GM23338 (cell line): ENCODE measurements around the gene PIP5K1C. TPM values are rescaled to one million over a fixed set of nuclear protein-coding genes. Genes with fewer than 3 reads are reported as not detected.

Experiments used
- ATAC-seq: fragments of 200-7000 bp; cut with Tn5 transposase; 3 replicates; pipeline ENCODE4 v1.9.1; 2020
- DNase-seq: peaks from one replicate; pipeline ENCODE4 v3.0.0-alpha.2; 2015; ENCODE audit warnings: low spot score
- H2AFZ ChIP-seq: fragments of 200-600 bp; sonication (generic); 2 replicates; pipeline ENCODE4 v1.8.0; 2016; ENCODE audit warnings: antibody characterized with exemption, mild to moderate bottlenecking, moderate library complexity
- H3F3A ChIP-seq: fragments of 200-600 bp; sonication (generic); replicated peaks from 2 replicates; pipeline ENCODE4 v1.8.0; 2017; ENCODE audit warnings: antibody characterized with exemption, mixed run types, low read depth
- H3K27ac ChIP-seq: fragments of 200-600 bp; sonication (generic); 2 replicates; pipeline ENCODE4 v1.6.1; 2016; ENCODE audit warnings: low read depth
- H3K27me3 ChIP-seq: fragments of 200-600 bp; sonication (generic); 2 replicates; pipeline ENCODE4 v1.8.0; 2016; ENCODE audit warnings: mild to moderate bottlenecking, mixed run types, moderate library complexity; ENCODE audit not compliant: insufficient read depth
- H3K36me3 ChIP-seq: fragments of 200-600 bp; sonication (generic); 2 replicates; pipeline ENCODE4 v1.8.0; 2016; ENCODE audit warnings: mild to moderate bottlenecking; ENCODE audit not compliant: insufficient read depth
- H3K4me1 ChIP-seq: fragments of 200-600 bp; sonication (generic); 2 replicates; pipeline ENCODE4 v1.8.0; 2016; ENCODE audit warnings: mild to moderate bottlenecking, moderate library complexity; ENCODE audit not compliant: insufficient read depth
- H3K4me2 ChIP-seq: fragments of 200-600 bp; sonication (generic); 2 replicates; pipeline ENCODE4 v1.7.1; 2017; ENCODE audit warnings: mixed run types
- H3K4me3 ChIP-seq: fragments of 200-600 bp; sonication (generic); 2 replicates; pipeline ENCODE4 v1.6.1; 2016; ENCODE audit warnings: mixed run types
- H3K79me2 ChIP-seq: fragments of 200-600 bp; sonication (generic); replicated peaks from 2 replicates; pipeline ENCODE4 v1.8.0; 2017; ENCODE audit warnings: mild to moderate bottlenecking; ENCODE audit not compliant: insufficient read depth
- H3K9me2 ChIP-seq: fragments of 200-600 bp; sonication (generic); 2 replicates; pipeline ENCODE4 v1.8.0; 2017; ENCODE audit not compliant: insufficient read depth
- H4K20me1 ChIP-seq: fragments of 200-600 bp; sonication (generic); replicated peaks from 2 replicates; pipeline ENCODE4 v1.8.0; 2017; ENCODE audit warnings: mild to moderate bottlenecking; ENCODE audit not compliant: insufficient read depth
- H3K27ac Mint-ChIP-seq: 2 replicates; pipeline ENCODE4 v1.8.0; 2020; ENCODE audit warnings: inconsistent platforms, mild to moderate bottlenecking, moderate library complexity, mixed read lengths
- H3K27me3 Mint-ChIP-seq: 3 replicates; pipeline ENCODE4 v1.8.0; 2022; ENCODE audit warnings: low read depth, mild to moderate bottlenecking, moderate library complexity, mixed read lengths, inconsistent platforms; ENCODE audit not compliant: insufficient read depth, poor library complexity
- H3K36me3 Mint-ChIP-seq: 3 replicates; pipeline ENCODE4 v1.8.0; 2021; ENCODE audit warnings: low read depth, mild to moderate bottlenecking, inconsistent platforms, moderate library complexity, mixed read lengths
- H3K4me1 Mint-ChIP-seq: 3 replicates; pipeline ENCODE4 v1.8.0; 2020; ENCODE audit warnings: mild to moderate bottlenecking, inconsistent platforms, mixed read lengths
- H3K4me3 Mint-ChIP-seq: 3 replicates; pipeline ENCODE4 v1.8.0; 2021; ENCODE audit warnings: moderate library complexity, mild to moderate bottlenecking, inconsistent platforms, mixed read lengths
- H3K9me3 Mint-ChIP-seq: 3 replicates; pipeline ENCODE4 v1.8.0; 2020; ENCODE audit warnings: moderate library complexity, mild to moderate bottlenecking, inconsistent platforms, mixed read lengths
- CREB1 ChIP-seq: fragments of 250-450 bp; sonication (Bioruptor Pico); IDR thresholded peaks from 2 replicates; pipeline ENCODE4 v1.5.0; 2020; ENCODE audit warnings: low read depth, mild to moderate bottlenecking, moderate library complexity
- ETS1 ChIP-seq: IDR thresholded peaks from 2 replicates; pipeline ENCODE4 v1.6.1; 2016; ENCODE audit warnings: antibody characterized with exemption
- EZH2phosphoT487 ChIP-seq: fragments of 200-600 bp; sonication (generic); IDR thresholded peaks from one replicate; pipeline ENCODE4 v1.8.1; 2018; ENCODE audit warnings: antibody characterized with exemption; ENCODE audit not compliant: unreplicated experiment
- JUNB ChIP-seq: IDR thresholded peaks from one replicate; pipeline ENCODE4 v1.6.1; 2016; ENCODE audit warnings: antibody characterized with exemption; ENCODE audit not compliant: unreplicated experiment
- POLR2AphosphoS5 ChIP-seq: IDR thresholded peaks from 2 replicates; pipeline ENCODE4 v1.6.1; 2016; ENCODE audit warnings: antibody characterized with exemption, low read depth
- ZNF331 ChIP-seq: fragments of 250-450 bp; sonication (Bioruptor Pico); IDR thresholded peaks from 2 replicates; pipeline ENCODE4 v1.5.0; 2020; ENCODE audit warnings: low read depth, mild to moderate bottlenecking, moderate library complexity
- polyA plus RNA-seq: library from polyadenylated mRNA; unstranded; fragments of >200 nt; fragmentation: Nextera tagmentation; extraction: Ambion mirVana; gene quantifications from 2 replicates; pipeline ENCODE4 v1.2.1, GENCODE V29; 2016
- total RNA-seq: library from RNA; depleted of rRNA; stranded (reverse); fragments of >200 nt; shearing (Covaris generic); gene quantifications from 2 replicates; pipeline ENCODE4 v1.2.3, GENCODE V29; 2014
- TF ChIP-seq, protein P1 (sequence below): fragments of 250-450 bp; sonication (Bioruptor Pico); IDR thresholded peaks from 2 replicates; pipeline ENCODE4 v1.5.0; 2020; ENCODE audit warnings: mild to moderate bottlenecking, moderate library complexity

PIP5K1C gene
- total and polyA plus RNA-seq, 2 experiments from 2014 or later: 11.8 to 46.7 TPM

GRCh38 chr19:3684054-3684816 is 16.0 kb downstream of the PIP5K1C start (continued):
- TF ChIP-seq, protein P1, sequence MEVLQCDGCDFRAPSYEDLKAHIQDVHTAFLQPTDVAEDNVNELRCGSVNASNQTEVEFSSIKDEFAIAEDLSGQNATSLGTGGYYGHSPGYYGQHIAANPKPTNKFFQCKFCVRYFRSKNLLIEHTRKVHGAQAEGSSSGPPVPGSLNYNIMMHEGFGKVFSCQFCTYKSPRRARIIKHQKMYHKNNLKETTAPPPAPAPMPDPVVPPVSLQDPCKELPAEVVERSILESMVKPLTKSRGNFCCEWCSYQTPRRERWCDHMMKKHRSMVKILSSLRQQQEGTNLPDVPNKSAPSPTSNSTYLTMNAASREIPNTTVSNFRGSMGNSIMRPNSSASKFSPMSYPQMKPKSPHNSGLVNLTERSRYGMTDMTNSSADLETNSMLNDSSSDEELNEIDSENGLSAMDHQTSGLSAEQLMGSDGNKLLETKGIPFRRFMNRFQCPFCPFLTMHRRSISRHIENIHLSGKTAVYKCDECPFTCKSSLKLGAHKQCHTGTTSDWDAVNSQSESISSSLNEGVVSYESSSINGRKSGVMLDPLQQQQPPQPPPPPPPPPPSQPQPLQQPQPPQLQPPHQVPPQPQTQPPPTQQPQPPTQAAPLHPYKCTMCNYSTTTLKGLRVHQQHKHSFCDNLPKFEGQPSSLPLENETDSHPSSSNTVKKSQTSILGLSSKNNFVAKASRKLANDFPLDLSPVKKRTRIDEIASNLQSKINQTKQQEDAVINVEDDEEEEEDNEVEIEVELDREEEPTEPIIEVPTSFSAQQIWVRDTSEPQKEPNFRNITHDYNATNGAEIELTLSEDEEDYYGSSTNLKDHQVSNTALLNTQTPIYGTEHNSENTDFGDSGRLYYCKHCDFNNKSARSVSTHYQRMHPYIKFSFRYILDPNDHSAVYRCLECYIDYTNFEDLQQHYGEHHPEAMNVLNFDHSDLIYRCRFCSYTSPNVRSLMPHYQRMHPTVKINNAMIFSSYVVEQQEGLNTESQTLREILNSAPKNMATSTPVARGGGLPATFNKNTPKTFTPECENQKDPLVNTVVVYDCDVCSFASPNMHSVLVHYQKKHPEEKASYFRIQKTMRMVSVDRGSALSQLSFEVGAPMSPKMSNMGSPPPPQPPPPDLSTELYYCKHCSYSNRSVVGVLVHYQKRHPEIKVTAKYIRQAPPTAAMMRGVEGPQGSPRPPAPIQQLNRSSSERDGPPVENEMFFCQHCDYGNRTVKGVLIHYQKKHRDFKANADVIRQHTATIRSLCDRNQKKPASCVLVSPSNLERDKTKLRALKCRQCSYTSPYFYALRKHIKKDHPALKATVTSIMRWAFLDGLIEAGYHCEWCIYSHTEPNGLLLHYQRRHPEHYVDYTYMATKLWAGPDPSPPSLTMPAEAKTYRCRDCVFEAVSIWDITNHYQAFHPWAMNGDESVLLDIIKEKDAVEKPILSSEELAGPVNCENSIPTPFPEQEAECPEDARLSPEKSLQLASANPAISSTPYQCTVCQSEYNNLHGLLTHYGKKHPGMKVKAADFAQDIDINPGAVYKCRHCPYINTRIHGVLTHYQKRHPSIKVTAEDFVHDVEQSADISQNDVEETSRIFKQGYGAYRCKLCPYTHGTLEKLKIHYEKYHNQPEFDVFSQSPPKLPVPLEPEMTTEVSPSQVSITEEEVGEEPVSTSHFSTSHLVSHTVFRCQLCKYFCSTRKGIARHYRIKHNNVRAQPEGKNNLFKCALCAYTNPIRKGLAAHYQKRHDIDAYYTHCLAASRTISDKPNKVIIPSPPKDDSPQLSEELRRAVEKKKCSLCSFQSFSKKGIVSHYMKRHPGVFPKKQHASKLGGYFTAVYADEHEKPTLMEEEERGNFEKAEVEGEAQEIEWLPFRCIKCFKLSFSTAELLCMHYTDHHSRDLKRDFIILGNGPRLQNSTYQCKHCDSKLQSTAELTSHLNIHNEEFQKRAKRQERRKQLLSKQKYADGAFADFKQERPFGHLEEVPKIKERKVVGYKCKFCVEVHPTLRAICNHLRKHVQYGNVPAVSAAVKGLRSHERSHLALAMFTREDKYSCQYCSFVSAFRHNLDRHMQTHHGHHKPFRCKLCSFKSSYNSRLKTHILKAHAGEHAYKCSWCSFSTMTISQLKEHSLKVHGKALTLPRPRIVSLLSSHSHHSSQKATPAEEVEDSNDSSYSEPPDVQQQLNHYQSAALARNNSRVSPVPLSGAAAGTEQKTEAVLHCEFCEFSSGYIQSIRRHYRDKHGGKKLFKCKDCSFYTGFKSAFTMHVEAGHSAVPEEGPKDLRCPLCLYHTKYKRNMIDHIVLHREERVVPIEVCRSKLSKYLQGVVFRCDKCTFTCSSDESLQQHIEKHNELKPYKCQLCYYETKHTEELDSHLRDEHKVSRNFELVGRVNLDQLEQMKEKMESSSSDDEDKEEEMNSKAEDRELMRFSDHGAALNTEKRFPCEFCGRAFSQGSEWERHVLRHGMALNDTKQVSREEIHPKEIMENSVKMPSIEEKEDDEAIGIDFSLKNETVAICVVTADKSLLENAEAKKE (CRISPR knock-in tag): no peak

GRCh38 chr19:3683405-3684053 is 16.7 kb downstream of the PIP5K1C start:
- H3K4me3 Mint-ChIP-seq: 0 out of 3 replicates have a peak overlapping the region, but pooled peaks have one; percentile 9

More at GRCh38 chr19:3683405-3684053, 16.7 kb downstream of the PIP5K1C start:
- DNase-seq (peak; percentile 81), ATAC-seq (peak; percentile 57)
- Mint-ChIP-seq H3K9me3 (peaks cover 18% of the 10 kb centered on the region), H3K27me3 (peaks cover 21% of the 10 kb centered on the region), H3K27ac (peak overlapping the region; percentile 59; the same call in 1 of the 2 replicates), H3K36me3 (peaks cover 33% of the 10 kb centered on the region), H3K4me1 (peaks cover 34% of the 10 kb centered on the region)
- TF ChIP-seq EZH2phosphoT487 (no peak), ZNF331 (peak; percentile 40), ETS1 (peak; percentile 50; the same call in 1 of the 2 replicates), POLR2AphosphoS5 (no peak), CREB1 (CRISPR knock-in tag) (peak; percentile 40; the same call in 1 of the 2 replicates), JUNB (no peak)
- Histone ChIP-seq H3K9me2 (no peaks in the 10 kb centered on the region), H3K4me1 (peaks cover 34% of the 10 kb centered on the region), H3K27ac (peak overlapping the region; percentile 85), H3K4me2 (peak overlapping the region; percentile 66), H3K36me3 (no peaks in the 10 kb centered on the region), H3F3A (peaks cover 22% of the 10 kb centered on the region), H2AFZ (no peak overlapping the region), H4K20me1 (peaks cover 8% of the 10 kb centered on the region; the same call in 1 of the 2 replicates), H3K4me3 (peak overlapping the region; percentile 39), H3K79me2 (peaks cover 54% of the 10 kb centered on the region), H3K27me3 (no peaks in the 10 kb centered on the region)
